SK-N-SH (cell line): ENCODE data around the gene TSBP1.
"Not testable (repeated sequence)": the region's sequence is repeated elsewhere in the genome, so short reads cannot be mapped to it uniquely, and the experiment has no call there.

ENCODE experiments used
- CHD2 ChIP-seq: fragments of 150-350 bp; IDR thresholded peaks from 2 replicates; pipeline ENCODE4 v1.6.1; 2018; ENCODE audit warnings: low read length; ENCODE audit not compliant: partially characterized antibody
- CTCF ChIP-seq: fragments of 200-600 bp; sonication (generic); IDR thresholded peaks from 2 replicates; pipeline ENCODE4 v1.6.1; 2017; ENCODE audit warnings: antibody characterized with exemption, mild to moderate bottlenecking, moderate library complexity
- EP300 ChIP-seq, 2 experiments: IDR thresholded peaks; 2 replicates each; pipeline versions ENCODE4 v1.4.0 to v1.6.1; 2012; ENCODE audit warnings: borderline replicate concordance in 1 of 2, low read depth in 1 of 2, low read length in 1 of 2
- FOSL2 ChIP-seq: IDR thresholded peaks from 2 replicates; pipeline ENCODE4 v1.4.0; 2012; ENCODE audit warnings: low read depth, mild to moderate bottlenecking, moderate library complexity, borderline replicate concordance
- NRF1 ChIP-seq: IDR thresholded peaks from 2 replicates; pipeline ENCODE4 v1.6.1; 2012; ENCODE audit warnings: low read depth, mild to moderate bottlenecking, low read length
- POLR2AphosphoS5 ChIP-seq: IDR thresholded peaks from 2 replicates; pipeline ENCODE4 v1.6.1; 2012; ENCODE audit warnings: low read depth, low read length
- RCOR1 ChIP-seq: fragments of 150-350 bp; IDR thresholded peaks from 2 replicates; pipeline ENCODE4 v1.6.1; 2017; ENCODE audit warnings: antibody characterized with exemption, low read length
- SMC3 ChIP-seq: IDR thresholded peaks from 2 replicates; pipeline ENCODE4 v1.6.1; 2012; ENCODE audit warnings: low read depth, low read length, improper control_type of control experiment

- TF ChIP-seq CTCF; NRF1; EP300 (IDR thresholded peaks at IDR 0.05; ENCODE audit: borderline replicate concordance in 1 of 2, low read depth in 1 of 2, low read length in 1 of 2); RCOR1; FOSL2; POLR2AphosphoS5; CHD2; SMC3: not testable (repeated sequence)
Measured at GRCh38 chr6:32294980-32295379, 76.7 kb downstream of the TSBP1 start.
